Neural progenitor cell (in vitro differentiated cells): ENCODE results near the gene DNMT3L. TPM values are rescaled to one million over a fixed set of nuclear protein-coding genes. Genes with fewer than 3 reads are reported as not detected.
A peak's percentile ranks its signal among the peaks of the same experiment; 100 is the strongest.

Source experiments
- DNase-seq: peaks from one replicate; pipeline ENCODE4 v3.0.0-alpha.2; 2016; ENCODE audit warnings: low spot score
- H2AFZ ChIP-seq: fragments of 200-600 bp; sonication (generic); replicated peaks from 2 replicates; pipeline ENCODE4 v1.6.1; 2016; ENCODE audit warnings: antibody characterized with exemption
- H3F3A ChIP-seq: fragments of 200-600 bp; sonication (generic); 2 replicates; pipeline ENCODE4 v1.6.1; 2016; ENCODE audit warnings: antibody characterized with exemption, low read depth
- H3K27ac ChIP-seq: fragments of 200-600 bp; sonication (generic); 2 replicates; pipeline ENCODE4 v1.5.1; 2016; ENCODE audit warnings: mild to moderate bottlenecking
- H3K27me3 ChIP-seq: fragments of 200-600 bp; sonication (generic); 2 replicates; pipeline ENCODE4 v1.6.1; 2016; ENCODE audit warnings: mild to moderate bottlenecking, moderate library complexity
- H3K36me3 ChIP-seq: fragments of 200-600 bp; sonication (generic); 2 replicates; pipeline ENCODE4 v1.5.1; 2016
- H3K4me1 ChIP-seq: fragments of 200-600 bp; sonication (generic); 2 replicates; pipeline ENCODE4 v1.6.1; 2016; ENCODE audit warnings: mixed run types
- H3K4me2 ChIP-seq: fragments of 200-600 bp; sonication (generic); 2 replicates; pipeline ENCODE4 v1.6.1; 2016
- H3K4me3 ChIP-seq: fragments of 200-600 bp; sonication (generic); 2 replicates; pipeline ENCODE4 v1.5.1; 2016
- H3K79me2 ChIP-seq: fragments of 200-600 bp; sonication (generic); 2 replicates; pipeline ENCODE4 v1.6.1; 2016; ENCODE audit warnings: low read depth
- H3K9ac ChIP-seq: fragments of 200-600 bp; sonication (generic); 2 replicates; pipeline ENCODE4 v1.6.1; 2016
- H3K9me3 ChIP-seq: fragments of 200-600 bp; sonication (generic); 2 replicates; pipeline ENCODE4 v1.5.1; 2016; ENCODE audit warnings: low read depth
- H4K20me1 ChIP-seq: fragments of 200-600 bp; sonication (generic); 2 replicates; pipeline ENCODE4 v1.6.1; 2016; ENCODE audit warnings: low read depth
- H3K27ac Mint-ChIP-seq: 3 replicates; pipeline ENCODE4 v1.8.0; 2021; ENCODE audit warnings: mixed read lengths
- H3K27me3 Mint-ChIP-seq: 2 replicates; pipeline ENCODE4 v1.8.0; 2022; ENCODE audit warnings: low read depth, mild to moderate bottlenecking, inconsistent platforms, moderate library complexity, mixed read lengths; ENCODE audit not compliant: insufficient read depth
- H3K36me3 Mint-ChIP-seq: 3 replicates; pipeline ENCODE4 v1.8.0; 2021; ENCODE audit warnings: mixed read lengths
- H3K4me1 Mint-ChIP-seq: 3 replicates; pipeline ENCODE4 v1.8.0; 2021; ENCODE audit warnings: mixed read lengths
- H3K4me3 Mint-ChIP-seq: 3 replicates; pipeline ENCODE4 v1.8.0; 2021; ENCODE audit warnings: mild to moderate bottlenecking, moderate library complexity, mixed read lengths
- H3K9me3 Mint-ChIP-seq: 3 replicates; pipeline ENCODE4 v1.8.0; 2020; ENCODE audit warnings: mixed read lengths
- CTCF ChIP-seq: fragments of 200-600 bp; sonication (generic); IDR thresholded peaks from 2 replicates; pipeline ENCODE4 v1.5.1; 2017; ENCODE audit warnings: antibody characterized with exemption, mild to moderate bottlenecking
- EZH2 ChIP-seq: fragments of 200-600 bp; sonication (generic); IDR thresholded peaks from 2 replicates; pipeline ENCODE4 v1.6.1; 2017; ENCODE audit warnings: antibody characterized with exemption, mild to moderate bottlenecking, moderate library complexity
- EZH2phosphoT487 ChIP-seq: fragments of 200-600 bp; sonication (generic); IDR thresholded peaks from 2 replicates; pipeline ENCODE4 v1.6.1; 2017; ENCODE audit warnings: antibody characterized with exemption
- total RNA-seq: library from RNA; depleted of rRNA; stranded (reverse); fragments of >200 nt; gene quantifications from 2 replicates; pipeline ENCODE4 v1.2.3, GENCODE V29; 2015; ENCODE audit warnings: low replicate concordance

The DNMT3L gene
- total RNA-seq, 1 donor from 2014 or later: not detected

GRCh38 chr21:44299085-44299457, 37.4 kb upstream of the DNMT3L start:
- H4K20me1 ChIP-seq: peaks cover 37% of the 10 kb centered on the region
- H3K27ac ChIP-seq: no peak overlapping the region
- peaks cover 22% of the 10 kb centered on the region for H3K27me3 ChIP-seq
- no peaks in the 10 kb centered on the region for H3K9me3 ChIP-seq
- H3K36me3 ChIP-seq: no peaks in the 10 kb centered on the region
- TF ChIP-seq CTCF: no peak
- no peak for TF ChIP-seq EZH2phosphoT487
- peak overlapping the region; percentile 91 for H3K4me3 Mint-ChIP-seq
- H3K9ac ChIP-seq: no peak overlapping the region
- H3K4me1 ChIP-seq: peaks cover 19% of the 10 kb centered on the region
- H3K27me3 Mint-ChIP-seq: peaks cover 2% of the 10 kb centered on the region
- peaks cover 12% of the 10 kb centered on the region for H3K79me2 ChIP-seq
- H3K36me3 Mint-ChIP-seq: no peaks in the 10 kb centered on the region
- H3K4me2 ChIP-seq: peak overlapping the region; percentile 86
- H3K4me1 Mint-ChIP-seq: peaks cover 30% of the 10 kb centered on the region
- peak overlapping the region; percentile 14 for H2AFZ ChIP-seq
- peaks cover 17% of the 10 kb centered on the region for H3F3A ChIP-seq
- H3K9me3 Mint-ChIP-seq: no peaks in the 10 kb centered on the region
- peak overlapping the region; percentile 53 for H3K27ac Mint-ChIP-seq
- no peak for DNase-seq
- H3K4me3 ChIP-seq: peak overlapping the region; percentile 89

- H3K36me3 Mint-ChIP-seq: no peaks in the 10 kb centered on the region
- no peak overlapping the region for H3K9ac ChIP-seq
- H3K27me3 Mint-ChIP-seq: no peaks in the 10 kb centered on the region
- H3K36me3 ChIP-seq: no peaks in the 10 kb centered on the region
- H3K4me2 ChIP-seq: no peak overlapping the region
- H3K4me1 Mint-ChIP-seq: peaks cover 22% of the 10 kb centered on the region
- no peak overlapping the region for H3K27ac ChIP-seq
- peak overlapping the region; percentile 76 for H3K4me3 Mint-ChIP-seq
- no peak for DNase-seq
- H3K27me3 ChIP-seq: peaks cover 22% of the 10 kb centered on the region
- H3F3A ChIP-seq: peaks cover 9% of the 10 kb centered on the region
- H2AFZ ChIP-seq: no peak overlapping the region
- H3K27ac Mint-ChIP-seq: peak overlapping the region; percentile 50
- peaks cover 12% of the 10 kb centered on the region for H3K79me2 ChIP-seq
- H3K4me1 ChIP-seq: peaks cover 12% of the 10 kb centered on the region
- no peak overlapping the region for H3K4me3 ChIP-seq
- no peaks in the 10 kb centered on the region for H3K9me3 ChIP-seq
- TF ChIP-seq EZH2 (no peak), CTCF (no peak), EZH2phosphoT487 (no peak)
- no peaks in the 10 kb centered on the region for H3K9me3 Mint-ChIP-seq
- H4K20me1 ChIP-seq: peaks cover 29% of the 10 kb centered on the region
These were observed 36.6 kb upstream of the DNMT3L start for GRCh38 chr21:44298301-44298700.

- peak overlapping the region; percentile 76 for H3K4me3 Mint-ChIP-seq
- H3K27me3 Mint-ChIP-seq: no peaks in the 10 kb centered on the region
- Histone ChIP-seq H3K4me3 (no peak overlapping the region), H3F3A (peaks cover 4% of the 10 kb centered on the region), H4K20me1 (peaks cover 23% of the 10 kb centered on the region), H3K79me2 (peaks cover 9% of the 10 kb centered on the region), H3K9ac (no peak overlapping the region), H3K4me1 (peaks cover 8% of the 10 kb centered on the region), H2AFZ (no peak overlapping the region), H3K36me3 (no peaks in the 10 kb centered on the region), H3K27ac (no peak overlapping the region), H3K9me3 (no peaks in the 10 kb centered on the region), H3K27me3 (peaks cover 22% of the 10 kb centered on the region), H3K4me2 (no peak overlapping the region)
- DNase-seq: peak; percentile 93
- H3K4me1 Mint-ChIP-seq: peaks cover 18% of the 10 kb centered on the region
- H3K27ac Mint-ChIP-seq: no peak overlapping the region
- H3K36me3 Mint-ChIP-seq: no peaks in the 10 kb centered on the region
- no peaks in the 10 kb centered on the region for H3K9me3 Mint-ChIP-seq
- TF ChIP-seq CTCF (peak; percentile 84), EZH2phosphoT487 (no peak)
These were observed 36.0 kb upstream of the DNMT3L start for GRCh38 chr21:44297525-44298290.
